GM18511 (cell line): ENCODE results near the gene GATC.

Experiments used
- ATAC-seq: cut with Tn5 transposase; IDR thresholded peaks from one replicate; pipeline ENCODE4 v1.9.1; 2021; ENCODE audit warnings: mild to moderate bottlenecking, moderate library complexity; ENCODE audit not compliant: unreplicated experiment

The GATC gene, protein sequence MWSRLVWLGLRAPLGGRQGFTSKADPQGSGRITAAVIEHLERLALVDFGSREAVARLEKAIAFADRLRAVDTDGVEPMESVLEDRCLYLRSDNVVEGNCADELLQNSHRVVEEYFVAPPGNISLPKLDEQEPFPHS

GRCh38 chr12:120445911-120446843 lies at the start of gene GATC, which contains the start of gene TRIAP1:
GATC (plus strand) TSS chr12:120446444; CDS start chr12:120446481, 37 bp downstream.
TRIAP1 (minus strand) TSS chr12:120446384; CDS start chr12:120446372, 12 bp downstream.
- peak; percentile 91 for ATAC-seq

DNA sequence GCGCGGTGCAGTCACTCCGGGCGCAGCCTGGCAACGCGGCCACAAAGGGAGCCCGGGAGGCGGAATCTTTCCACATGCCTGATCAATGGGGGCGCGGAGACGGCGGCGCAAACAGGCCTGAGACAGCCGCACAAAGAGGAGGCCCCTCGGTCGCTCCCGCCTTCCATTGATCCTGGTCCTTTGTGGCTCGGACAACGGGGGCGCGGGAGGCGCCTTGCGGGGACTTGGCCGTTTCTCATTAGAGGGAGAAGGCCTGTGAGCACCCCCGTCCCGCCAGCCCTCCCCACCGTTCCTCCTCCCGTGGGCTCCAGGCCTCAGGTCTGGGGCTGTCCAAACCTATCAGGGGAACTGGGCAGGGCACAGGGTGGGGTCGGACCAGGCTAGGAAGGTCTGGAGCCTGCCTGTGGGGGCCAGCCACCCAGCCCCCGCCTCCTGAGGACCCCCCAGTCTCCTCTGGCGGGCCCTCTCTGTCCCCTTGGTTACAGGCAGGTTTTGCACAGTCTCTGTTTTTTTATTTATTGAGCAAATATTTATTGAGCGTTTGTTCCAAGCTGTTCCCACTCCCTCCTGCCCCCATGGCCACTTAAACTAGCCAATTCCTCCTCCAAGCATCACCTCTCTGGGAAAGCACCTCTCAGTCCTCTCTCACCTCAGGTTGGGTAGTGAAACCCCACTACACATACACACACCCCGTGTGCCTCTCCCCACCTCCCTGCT lies 48.3 kb upstream of the GATC start:
- ATAC-seq = no peak

GRCh38 chr12:120399531-120399930 lies 46.7 kb upstream of the GATC start:
- no peak for ATAC-seq

DNA sequence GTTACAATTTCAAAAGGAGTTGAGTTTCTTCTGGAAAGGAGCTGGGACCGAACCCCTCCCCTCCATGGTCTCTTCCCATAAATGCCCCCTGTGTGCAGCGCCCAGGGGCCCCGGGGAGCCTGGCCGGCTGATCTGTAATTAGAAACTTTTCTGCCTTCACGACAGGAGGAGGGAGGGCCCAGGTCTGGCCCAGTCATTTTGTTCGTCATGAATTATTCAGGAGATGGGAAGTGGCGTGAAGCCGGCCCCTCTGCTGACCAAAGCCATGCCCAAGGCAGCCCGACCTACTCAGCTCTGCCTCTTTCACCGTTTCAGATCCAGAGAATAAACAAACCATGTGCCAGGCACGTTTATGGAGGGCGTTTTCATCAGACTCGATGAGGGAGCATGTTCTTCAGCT lies 44.0 kb upstream of the GATC start:
- no peak for ATAC-seq

- ATAC-seq = no peak
Measured at GRCh38 chr12:120403869-120404268, 42.4 kb upstream of the GATC start.

GRCh38 chr12:120404271-120404670 lies 42.0 kb upstream of the GATC start:
- ATAC-seq = no peak

GRCh38 chr12:120406069-120406468 lies 40.2 kb upstream of the GATC start:
- no peak for ATAC-seq

DNA sequence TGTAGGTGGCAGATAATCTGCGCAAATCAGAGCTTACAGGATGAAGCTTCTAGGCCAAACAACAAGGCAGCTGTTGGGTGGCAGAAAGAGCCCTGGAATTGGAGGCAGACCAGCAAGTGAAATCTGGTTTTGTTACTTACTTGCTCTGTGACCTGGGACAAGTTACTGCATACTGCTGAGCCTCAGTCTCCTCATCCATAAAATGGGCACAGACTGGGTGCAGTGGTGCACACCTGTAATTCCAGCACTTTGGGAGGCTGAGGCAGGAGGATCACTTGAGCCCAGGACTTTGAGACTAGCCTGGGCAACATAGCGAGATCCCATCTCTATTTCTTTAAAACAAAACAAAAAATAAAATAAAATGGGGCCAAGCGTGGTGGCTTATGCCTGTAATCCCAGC lies 39.7 kb upstream of the GATC start:
- no peak for ATAC-seq

GRCh38 chr12:120408771-120409170 lies 37.5 kb upstream of the GATC start:
- ATAC-seq = no peak

DNA sequence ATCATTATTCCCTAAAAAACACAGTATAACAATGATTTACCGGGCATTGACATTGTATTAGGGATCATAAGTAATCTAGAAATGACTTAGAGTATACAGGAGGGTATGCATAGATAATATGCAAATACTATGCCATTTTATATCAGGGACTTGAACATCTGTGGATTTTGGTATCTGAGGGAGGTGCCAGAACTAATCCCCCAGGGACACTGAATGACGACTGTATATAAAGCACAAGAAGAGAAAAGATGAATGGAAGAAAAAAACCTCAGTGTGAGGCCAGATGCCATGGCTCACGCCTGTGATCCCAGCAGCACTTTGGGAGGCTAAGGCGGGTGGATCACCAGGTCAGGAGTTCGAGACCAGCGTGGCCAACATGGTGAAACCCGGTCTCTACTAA lies 33.8 kb upstream of the GATC start:
- ATAC-seq = no peak

DNA sequence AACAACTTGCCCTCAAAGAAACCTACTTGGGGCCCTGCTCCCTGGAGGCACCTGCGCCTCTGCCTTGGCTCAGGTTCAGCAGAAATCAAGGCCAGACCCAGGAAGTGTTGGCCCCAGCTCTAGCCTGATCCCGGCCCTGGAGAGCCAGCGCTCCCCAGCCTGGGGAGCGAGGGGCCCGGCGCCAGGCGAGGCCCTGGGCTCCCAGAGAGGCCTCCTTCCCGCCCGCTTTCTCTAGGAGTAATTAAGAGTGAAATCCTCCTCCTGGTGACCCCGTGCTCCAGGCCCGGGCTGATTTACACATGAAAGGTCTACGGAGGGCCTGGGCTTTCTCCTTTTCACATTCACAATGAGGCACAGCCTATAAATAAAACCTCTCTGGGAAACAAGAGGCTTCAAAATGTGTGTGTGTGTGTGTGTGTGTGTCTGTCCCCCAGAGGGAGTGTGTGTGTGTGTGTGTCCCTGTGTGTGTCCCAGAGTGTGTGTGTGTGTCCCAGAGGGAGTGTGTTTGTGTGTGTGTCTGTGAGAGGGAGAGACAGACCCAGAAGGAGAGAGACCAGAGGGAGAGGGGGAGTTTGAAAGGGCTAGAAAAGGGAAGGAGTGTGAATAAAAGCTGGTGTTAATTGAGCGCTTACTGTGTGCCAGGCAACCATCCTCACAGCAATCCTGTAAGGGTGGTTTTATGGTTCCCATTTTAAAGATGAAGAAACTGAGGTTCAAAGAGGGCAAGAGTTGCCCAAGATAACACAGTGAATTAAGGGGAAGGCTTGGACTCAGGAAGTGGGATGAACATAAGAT lies 32.1 kb upstream of the GATC start:
- no peak for ATAC-seq

GRCh38 chr12:120416490-120417216 lies 29.6 kb upstream of the GATC start:
- no peak for ATAC-seq

DNA sequence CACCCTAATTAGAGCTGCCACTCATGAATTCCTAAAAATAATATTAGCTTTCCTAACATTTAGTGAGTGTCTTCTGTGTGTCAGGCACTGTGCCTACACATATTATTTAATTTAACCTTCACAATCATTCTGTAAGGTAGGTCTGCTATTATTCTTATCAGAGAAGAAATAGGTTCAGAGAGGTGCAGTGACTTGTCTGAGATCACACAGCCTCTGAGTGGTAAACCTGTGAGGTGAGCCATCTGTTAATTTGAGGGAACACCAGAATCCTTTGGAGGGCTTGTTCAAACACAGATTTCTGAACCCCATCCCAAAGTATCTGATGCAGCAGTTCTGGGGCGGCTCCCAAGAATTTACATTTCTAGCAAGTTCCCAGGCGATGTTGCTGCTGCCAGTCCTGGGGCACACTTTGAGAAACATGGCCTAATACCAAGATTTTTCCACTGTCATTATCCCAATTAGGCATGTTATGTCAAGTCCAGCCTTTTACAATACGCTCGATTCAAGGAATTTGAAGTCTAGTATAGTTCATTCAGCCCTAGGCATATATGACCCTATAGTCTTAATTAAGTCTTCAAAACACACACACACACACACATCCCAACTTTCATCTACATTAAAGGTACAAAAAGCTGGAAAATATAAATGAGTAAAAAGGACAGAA lies 28.2 kb upstream of the GATC start:
- no peak for ATAC-seq

GRCh38 chr12:120421701-120422100 lies 24.5 kb upstream of the GATC start:
- ATAC-seq = no peak

GRCh38 chr12:120422892-120423456 lies 23.3 kb upstream of the GATC start:
- no peak for ATAC-seq

DNA sequence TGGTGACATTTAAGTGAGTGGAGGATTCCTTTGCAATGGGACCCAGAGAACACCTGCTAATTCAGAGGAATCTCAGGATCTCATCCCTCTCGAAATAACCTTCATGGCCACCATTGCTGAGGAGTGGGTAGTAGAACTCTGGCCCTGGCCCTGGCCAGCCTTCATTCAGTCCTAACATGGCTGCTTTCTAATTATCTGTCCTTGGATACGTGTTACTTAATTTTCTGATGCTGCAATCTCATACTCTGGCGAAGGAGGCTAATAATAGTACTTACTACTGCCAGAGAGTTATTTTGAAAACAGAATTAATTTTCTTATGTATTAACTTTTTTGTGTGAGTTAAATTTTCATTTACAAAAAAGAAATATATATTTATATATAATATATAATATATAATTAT lies 20.4 kb upstream of the GATC start:
- ATAC-seq = no peak

DNA sequence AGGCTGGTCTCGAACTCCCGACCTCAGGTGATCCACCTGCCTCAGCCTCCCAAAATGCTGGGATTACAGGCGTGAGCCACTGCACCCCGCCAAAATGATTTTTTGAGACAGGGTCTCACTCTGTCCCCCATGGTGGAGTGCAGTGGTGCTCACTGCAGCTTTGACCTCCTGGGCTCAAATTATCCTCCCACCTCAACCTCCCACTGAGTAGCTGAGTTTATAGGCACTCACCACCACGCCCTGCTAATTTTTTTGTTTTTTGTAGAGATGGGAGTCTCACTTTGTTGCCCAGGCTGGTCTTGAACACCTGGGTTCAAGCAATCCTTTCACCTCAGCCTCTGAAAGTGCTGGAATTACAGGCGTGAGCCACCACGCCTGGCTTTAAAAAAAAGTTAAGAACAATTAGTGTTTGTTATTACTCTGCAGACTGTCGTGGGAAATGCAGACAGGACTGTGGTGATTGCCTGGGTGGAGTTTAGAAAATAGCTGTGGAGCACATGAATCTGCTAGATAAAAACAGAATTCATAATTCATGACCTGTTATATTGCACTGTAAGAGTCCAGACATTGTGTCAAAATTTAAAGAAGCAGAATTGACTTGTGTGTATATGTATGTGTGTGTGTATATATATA lies 17.5 kb upstream of the GATC start:
- ATAC-seq = no peak

- ATAC-seq = no peak
Measured at GRCh38 chr12:120429368-120429767, 16.9 kb upstream of the GATC start.
